Breast epithelium (tissue), 4 donors: Measurements from ENCODE around the gene MYDGF. TPM values are rescaled to one million over a fixed set of nuclear protein-coding genes. Genes with fewer than 3 reads are reported as not detected.
A peak's percentile ranks its signal among the peaks of the same experiment; 100 is the strongest.

Source experiments
- DNase-seq, 2 donors: peaks; one replicate each; pipeline ENCODE4 v3.0.0-alpha.2; 2019; ENCODE audit warnings: low spot score in 2 of 2
- H3K27ac ChIP-seq, 2 donors: fragments of 200-600 bp; sonication (generic) in 1 of 2; one replicate each; pipeline ENCODE4 v1.5.1; 2016 to 2019; ENCODE audit warnings: mild to moderate bottlenecking in 1 of 2
- H3K27me3 ChIP-seq, 2 donors: fragments of 200-600 bp; sonication (generic) in 1 of 2; one replicate each; pipeline versions ENCODE4 v1.5.1 to v1.6.0; 2017 to 2019; ENCODE audit warnings: control low read depth in 1 of 2, mild to moderate bottlenecking in 1 of 2
- H3K36me3 ChIP-seq: fragments of 200-600 bp; one replicate; pipeline ENCODE4 v1.5.1; 2019
- H3K4me1 ChIP-seq, 2 donors: fragments of 200-600 bp; sonication (generic); one replicate each; pipeline ENCODE4 v1.5.1; 2016 to 2019; ENCODE audit warnings: control low read depth in 1 of 2
- H3K4me3 ChIP-seq, 3 donors: fragments of 200-600 bp; sonication (generic); 1 replicate in 2 of 3; 2 replicates in 1 of 3; pipeline ENCODE4 v1.5.1; 2016 to 2019; ENCODE audit warnings: mild to moderate bottlenecking in 3 of 3, moderate library complexity in 2 of 3
- H3K9me3 ChIP-seq, 2 donors: fragments of 200-600 bp; sonication (generic) in 1 of 2; one replicate each; pipeline ENCODE4 v1.5.1; 2016 to 2019; ENCODE audit warnings: control low read depth in 1 of 2
- CTCF ChIP-seq, 3 donors: fragments of 450-650 bp; IDR thresholded peaks; one replicate each; pipeline ENCODE4 v1.5.1; 2016 to 2017; ENCODE audit warnings: antibody characterized with exemption in 3 of 3, mild to moderate bottlenecking in 3 of 3, moderate library complexity in 3 of 3
- POLR2A ChIP-seq: fragments of 450-650 bp; IDR thresholded peaks from one replicate; pipeline ENCODE4 v1.6.1; 2016; ENCODE audit warnings: antibody characterized with exemption, mild to moderate bottlenecking, moderate library complexity
- POLR2AphosphoS5 ChIP-seq, 3 donors: sonication (generic); formaldehyde crosslinking; IDR thresholded peaks; one replicate each; pipeline ENCODE4 v1.6.1; 2017; ENCODE audit warnings: antibody characterized with exemption in 3 of 3
- intact Hi-C: fragments of 100-400 bp; cut with DNase I; formaldehyde crosslinking; loops from one replicate; pipeline ENCODE4 v1.15.1; 2023; ENCODE audit warnings: low total_unique reads
- total RNA-seq, 3 donors: library from RNA; depleted of rRNA; stranded (reverse); fragments of >200 nt; gene quantifications; one replicate each; pipeline ENCODE4 v1.1.0, GENCODE V29; 2016

Gene MYDGF
- total RNA-seq, 3 donors from 2014 or later: 36.3 to 55.1 (median 42.1) TPM

- TF ChIP-seq CTCF (IDR thresholded peaks at IDR 0.05) (no peak), POLR2AphosphoS5 (IDR thresholded peaks at IDR 0.05) (no peak), POLR2A (no peak)
- DNase-seq: no peak
- H3K27me3 ChIP-seq: no peaks in the 10 kb centered on the region
- no peak overlapping the region for H3K4me3 ChIP-seq
- H3K4me1 ChIP-seq: no peaks in the 10 kb centered on the region
- peaks cover 21% of the 10 kb centered on the region for H3K36me3 ChIP-seq
- peaks cover 10 to 12% of the 10 kb centered on the region in 2 donors for H3K9me3 ChIP-seq
- intact Hi-C loops: no loop called here
- H3K27ac ChIP-seq: no peak overlapping the region
These were observed 8.0 kb downstream of the MYDGF start for GRCh38 chr19:4662020-4662695.

- Histone ChIP-seq H3K36me3 (peaks cover 21% of the 10 kb centered on the region), H3K4me1 (no peaks in the 10 kb centered on the region), H3K9me3 (peaks cover 10 to 12% of the 10 kb centered on the region in 2 donors), H3K4me3 (no peak overlapping the region), H3K27me3 (no peaks in the 10 kb centered on the region), H3K27ac (no peak overlapping the region)
- DNase-seq: no peak
- intact Hi-C loops: no loop called here
- no peak for TF ChIP-seq CTCF (IDR thresholded peaks at IDR 0.05)
- TF ChIP-seq POLR2AphosphoS5 (IDR thresholded peaks at IDR 0.05): no peak
- TF ChIP-seq POLR2A: no peak
These were observed 9.1 kb downstream of the MYDGF start for GRCh38 chr19:4660993-4661392.

- H3K36me3 ChIP-seq: peaks cover 21% of the 10 kb centered on the region
- intact Hi-C loops: no loop called here
- TF ChIP-seq POLR2A (no peak), CTCF (IDR thresholded peaks at IDR 0.05) (peak in 1 of 3 donors; percentile 13), POLR2AphosphoS5 (IDR thresholded peaks at IDR 0.05) (no peak)
These were observed 9.9 kb downstream of the MYDGF start for GRCh38 chr19:4660181-4660791.

GRCh38 chr19:4657835-4658234, 12.3 kb downstream of the MYDGF start:
- Histone ChIP-seq H3K9me3 (peaks cover 10 to 12% of the 10 kb centered on the region in 2 donors), H3K4me1 (no peaks in the 10 kb centered on the region), H3K4me3 (no peak overlapping the region), H3K36me3 (peaks cover 21% of the 10 kb centered on the region), H3K27me3 (no peaks in the 10 kb centered on the region), H3K27ac (no peak overlapping the region)
- no peak for DNase-seq
- intact Hi-C loops: loop anchor here (10.0 kb wide), 1 partner anchor 273 kb away; no protein-coding TSS in a partner anchor
- TF ChIP-seq POLR2AphosphoS5 (IDR thresholded peaks at IDR 0.05) (no peak), POLR2A (no peak), CTCF (IDR thresholded peaks at IDR 0.05) (no peak)

More at GRCh38 chr19:4660181-4660791, 9.9 kb downstream of the MYDGF start:
- no peak for DNase-seq
- Histone ChIP-seq H3K9me3 (peaks cover 10 to 12% of the 10 kb centered on the region in 2 donors), H3K27me3 (no peaks in the 10 kb centered on the region), H3K4me1 (no peaks in the 10 kb centered on the region), H3K27ac (no peak overlapping the region), H3K4me3 (no peak overlapping the region)

GRCh38 chr19:4657262-4657661, 12.9 kb downstream of the MYDGF start:
- no peak overlapping the region for H3K4me3 ChIP-seq
- H3K27me3 ChIP-seq: no peaks in the 10 kb centered on the region
- intact Hi-C loops: loop anchor here (10.0 kb wide), 1 partner anchor 272 kb away; no protein-coding TSS in a partner anchor
- H3K27ac ChIP-seq: no peak overlapping the region
- H3K9me3 ChIP-seq: peaks cover 10 to 12% of the 10 kb centered on the region in 2 donors
- no peaks in the 10 kb centered on the region for H3K4me1 ChIP-seq
- peaks cover 21% of the 10 kb centered on the region for H3K36me3 ChIP-seq
- TF ChIP-seq POLR2AphosphoS5 (IDR thresholded peaks at IDR 0.05) (no peak), CTCF (IDR thresholded peaks at IDR 0.05) (no peak), POLR2A (no peak)
- DNase-seq: no peak
